NB4 (cell line): ENCODE measurements around the gene FAR2.

Experiments
- POLR2A ChIP-seq: IDR thresholded peaks from 2 replicates; pipeline ENCODE4 v1.6.1; 2011; ENCODE audit warnings: mild to moderate bottlenecking; ENCODE audit not compliant: insufficient read length; ENCODE audit errors: extremely low read depth
- TF ChIP-seq, protein P1 (sequence below): IDR thresholded peaks from one replicate; pipeline ENCODE4 v1.5.1; 2012; ENCODE audit warnings: low read depth, low read length

DNA sequence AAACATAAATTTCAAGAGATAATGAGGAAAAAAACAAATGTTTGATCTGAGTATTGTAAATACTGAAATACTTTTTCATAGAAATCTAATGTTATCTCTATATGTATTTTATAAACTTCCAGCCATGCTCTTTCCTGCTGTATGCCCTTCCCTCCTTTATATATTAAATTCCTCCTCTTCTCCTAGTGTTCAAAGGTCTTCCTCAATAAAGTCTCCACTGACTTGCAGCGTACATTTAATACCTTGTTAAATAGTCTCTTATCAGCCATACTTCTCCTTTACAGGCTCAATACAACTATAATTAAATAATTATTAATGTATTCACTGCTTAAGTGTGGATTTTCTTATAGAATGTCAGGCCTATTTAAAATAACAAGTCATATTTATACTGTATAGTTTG lies 205.9 kb downstream of the FAR2 start:
- TF ChIP-seq POLR2A, result no peak
- TF ChIP-seq, protein P1, sequence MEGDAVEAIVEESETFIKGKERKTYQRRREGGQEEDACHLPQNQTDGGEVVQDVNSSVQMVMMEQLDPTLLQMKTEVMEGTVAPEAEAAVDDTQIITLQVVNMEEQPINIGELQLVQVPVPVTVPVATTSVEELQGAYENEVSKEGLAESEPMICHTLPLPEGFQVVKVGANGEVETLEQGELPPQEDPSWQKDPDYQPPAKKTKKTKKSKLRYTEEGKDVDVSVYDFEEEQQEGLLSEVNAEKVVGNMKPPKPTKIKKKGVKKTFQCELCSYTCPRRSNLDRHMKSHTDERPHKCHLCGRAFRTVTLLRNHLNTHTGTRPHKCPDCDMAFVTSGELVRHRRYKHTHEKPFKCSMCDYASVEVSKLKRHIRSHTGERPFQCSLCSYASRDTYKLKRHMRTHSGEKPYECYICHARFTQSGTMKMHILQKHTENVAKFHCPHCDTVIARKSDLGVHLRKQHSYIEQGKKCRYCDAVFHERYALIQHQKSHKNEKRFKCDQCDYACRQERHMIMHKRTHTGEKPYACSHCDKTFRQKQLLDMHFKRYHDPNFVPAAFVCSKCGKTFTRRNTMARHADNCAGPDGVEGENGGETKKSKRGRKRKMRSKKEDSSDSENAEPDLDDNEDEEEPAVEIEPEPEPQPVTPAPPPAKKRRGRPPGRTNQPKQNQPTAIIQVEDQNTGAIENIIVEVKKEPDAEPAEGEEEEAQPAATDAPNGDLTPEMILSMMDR, result no peak
